HG03432 (cell line): ENCODE measurements around the gene KRTAP9-3.
"Not testable (repeated sequence)": the region's sequence is repeated elsewhere in the genome, so short reads cannot be mapped to it uniquely, and the experiment has no call there.

Experiments
- ATAC-seq: cut with Tn5 transposase; IDR thresholded peaks from one replicate; pipeline ENCODE4 v1.9.1; 2021; ENCODE audit warnings: mild to moderate bottlenecking, moderate library complexity; ENCODE audit not compliant: unreplicated experiment

Gene KRTAP9-3

GRCh38 chr17:41249637-41250240, 17.5 kb downstream of the KRTAP9-3 start, which contains the start of gene KRTAP9-4:
Gene KRTAP9-4, plus strand, starts transcription at chr17:41249687. Its CDS starts 34 bp downstream, at chr17:41249721.
- not testable (repeated sequence) for ATAC-seq

- no peak for ATAC-seq
These were observed 19.0 kb downstream of the KRTAP9-3 start for GRCh38 chr17:41251261-41251660.

GRCh38 chr17:41254861-41255260, 22.6 kb downstream of the KRTAP9-3 start:
- ATAC-seq = no peak

GRCh38 chr17:41255381-41256290, 23.4 kb downstream of the KRTAP9-3 start, which contains the start of gene KRTAP9-9:
Gene KRTAP9-9, plus strand, starts transcription at chr17:41255384.
- ATAC-seq = not testable (repeated sequence)

GRCh38 chr17:41256291-41256685, 24.0 kb downstream of the KRTAP9-3 start:
- no peak for ATAC-seq

GRCh38 chr17:41258406-41258805, 26.2 kb downstream of the KRTAP9-3 start:
- ATAC-seq = no peak

GRCh38 chr17:41263212-41263611, 31.0 kb downstream of the KRTAP9-3 start:
- ATAC-seq = no peak

GRCh38 chr17:41264599-41264998, 32.4 kb downstream of the KRTAP9-3 start:
- no peak for ATAC-seq

GRCh38 chr17:41265078-41265477, 32.8 kb downstream of the KRTAP9-3 start, which contains the start of gene KRTAP9-6:
Gene KRTAP9-6, plus strand, starts transcription at chr17:41265378. Its CDS starts 0 bp downstream, at chr17:41265378.
- no peak for ATAC-seq

- ATAC-seq = no peak
These were observed 35.5 kb downstream of the KRTAP9-3 start for GRCh38 chr17:41267711-41268110.

- ATAC-seq = not testable (repeated sequence)
These were observed 39.1 kb downstream of the KRTAP9-3 start for GRCh38 chr17:41271323-41271722.

- ATAC-seq = no peak
These were observed 39.6 kb downstream of the KRTAP9-3 start for GRCh38 chr17:41271858-41272257.

- not testable (repeated sequence) for ATAC-seq
These were observed 43.5 kb downstream of the KRTAP9-3 start, which contains the start of gene KRTAP9-7 for GRCh38 chr17:41275648-41276190. Gene KRTAP9-7, plus strand, starts transcription at chr17:41275698. Its CDS starts 0 bp downstream, at chr17:41275698.

GRCh38 chr17:41278176-41278955, 46.1 kb downstream of the KRTAP9-3 start:
- no peak for ATAC-seq
